OCI-LY7 (cell line): ENCODE data around the gene NFRKB. TPM values are rescaled to one million over a fixed set of nuclear protein-coding genes. Genes with fewer than 3 reads are reported as not detected.

Experiments used
- BruUV-seq: library from RNA; stranded (reverse); fragments of 400-500 nt; replicated peaks from 2 replicates; lab custom pipeline; 2021; lab: Mats Ljungman, UMichigan
- CTCF ChIA-PET: fragments of 300-600 bp; sonication (Branson Sonifier 250); formaldehyde crosslinking; loops from one replicate; lab custom pipeline; 2022; ENCODE audit warnings: antibody characterized with exemption; ENCODE audit not compliant: unreplicated experiment; lab: Charles Lee
- POLR2A ChIA-PET: fragments of 300-600 bp; sonication (Branson Sonifier 250); formaldehyde crosslinking; loops from one replicate; lab custom pipeline; 2022; ENCODE audit warnings: antibody characterized with exemption; lab: Charles Lee
- DNase-seq: peaks from one replicate; pipeline ENCODE4 v3.0.0-alpha.2; 2015; ENCODE audit warnings: low spot score
- H2AFZ ChIP-seq: fragments of 200-600 bp; sonication (generic), shearing (Covaris generic); 2 replicates; pipeline ENCODE4 v1.6.1; 2014; ENCODE audit warnings: mild to moderate bottlenecking, antibody characterized with exemption, low read length, moderate library complexity
- H3K27ac ChIP-seq: fragments of 200-600 bp; sonication (generic); 2 replicates; pipeline ENCODE4 v1.5.1; 2014; ENCODE audit warnings: mixed run types, low read depth, mild to moderate bottlenecking, moderate library complexity, low read length, inconsistent platforms; ENCODE audit not compliant: poor library complexity, severe bottlenecking
- H3K36me3 ChIP-seq: fragments of 200-600 bp; sonication (generic); 2 replicates; pipeline ENCODE4 v1.6.1; 2014; ENCODE audit warnings: mild to moderate bottlenecking, antibody characterized with exemption, low read length, moderate library complexity, mixed read lengths; ENCODE audit not compliant: insufficient read depth
- H3K4me1 ChIP-seq: fragments of 200-600 bp; sonication (generic); 2 replicates; pipeline ENCODE4 v1.5.1; 2014; ENCODE audit warnings: mild to moderate bottlenecking, low read length; ENCODE audit not compliant: insufficient read depth, poor library complexity, severe bottlenecking
- H3K4me2 ChIP-seq: fragments of 200-600 bp; sonication (generic); 2 replicates; pipeline ENCODE4 v1.6.1; 2014; ENCODE audit warnings: mild to moderate bottlenecking, low read length
- H3K4me3 ChIP-seq: fragments of 200-600 bp; sonication (generic); 2 replicates; pipeline ENCODE4 v1.5.1; 2014; ENCODE audit warnings: mild to moderate bottlenecking, low read depth, low read length; ENCODE audit not compliant: poor library complexity, severe bottlenecking
- H3K79me2 ChIP-seq: fragments of 200-600 bp; sonication (generic); 2 replicates; pipeline ENCODE4 v1.6.1; 2016; ENCODE audit warnings: low read depth, mild to moderate bottlenecking, low read length, moderate library complexity, mixed read lengths; ENCODE audit not compliant: insufficient read depth
- H3K9me2 ChIP-seq: fragments of 200-600 bp; sonication (generic); 2 replicates; pipeline ENCODE4 v1.6.1; 2016; ENCODE audit warnings: mild to moderate bottlenecking, low read length, mixed read lengths; ENCODE audit not compliant: insufficient read depth
- H3K9me3 ChIP-seq: fragments of 200-600 bp; sonication (generic); 2 replicates; pipeline ENCODE4 v1.6.1; 2014; ENCODE audit warnings: mild to moderate bottlenecking, mixed run types, low read length, mixed read lengths
- H4K20me1 ChIP-seq: fragments of 200-600 bp; sonication (generic); 2 replicates; pipeline ENCODE4 v1.6.1; 2014; ENCODE audit warnings: mild to moderate bottlenecking, antibody characterized with exemption, low read length, moderate library complexity, mixed read lengths; ENCODE audit not compliant: insufficient read depth
- EZH2phosphoT487 ChIP-seq: fragments of 200-600 bp; sonication (generic); IDR thresholded peaks from 2 replicates; pipeline ENCODE4 v1.6.1; 2018; ENCODE audit warnings: low read depth, borderline replicate concordance, mild to moderate bottlenecking, mixed run types, antibody characterized with exemption, low read length, moderate library complexity, mixed read lengths
- intact Hi-C: fragments of 100-400 bp; cut with micrococcal nuclease; formaldehyde crosslinking; loops from one replicate; pipeline ENCODE4 v1.10.0; 2022; ENCODE audit not compliant: unreplicated experiment
- total RNA-seq, 2 experiments: library from RNA; depleted of rRNA in 1 of 2; stranded (reverse); fragments of >200 nt in 1 of 2; shearing (Covaris generic) in 1 of 2; gene quantifications; 2 replicates each; pipeline ENCODE4 v1.2.3, GENCODE V29; 2014 to 2022
- TF ChIP-seq, protein P1 (sequence below): fragments of 200-600 bp; sonication (generic); conservative IDR thresholded peaks from 2 replicates; pipeline ENCODE4 v1.5.1; 2014; ENCODE audit warnings: mild to moderate bottlenecking, antibody characterized with exemption, low read length, moderate library complexity, mixed read lengths

Gene NFRKB
- total RNA-seq, 2 experiments from 2014 or later = 31.2 to 35.5 TPM

DNA sequence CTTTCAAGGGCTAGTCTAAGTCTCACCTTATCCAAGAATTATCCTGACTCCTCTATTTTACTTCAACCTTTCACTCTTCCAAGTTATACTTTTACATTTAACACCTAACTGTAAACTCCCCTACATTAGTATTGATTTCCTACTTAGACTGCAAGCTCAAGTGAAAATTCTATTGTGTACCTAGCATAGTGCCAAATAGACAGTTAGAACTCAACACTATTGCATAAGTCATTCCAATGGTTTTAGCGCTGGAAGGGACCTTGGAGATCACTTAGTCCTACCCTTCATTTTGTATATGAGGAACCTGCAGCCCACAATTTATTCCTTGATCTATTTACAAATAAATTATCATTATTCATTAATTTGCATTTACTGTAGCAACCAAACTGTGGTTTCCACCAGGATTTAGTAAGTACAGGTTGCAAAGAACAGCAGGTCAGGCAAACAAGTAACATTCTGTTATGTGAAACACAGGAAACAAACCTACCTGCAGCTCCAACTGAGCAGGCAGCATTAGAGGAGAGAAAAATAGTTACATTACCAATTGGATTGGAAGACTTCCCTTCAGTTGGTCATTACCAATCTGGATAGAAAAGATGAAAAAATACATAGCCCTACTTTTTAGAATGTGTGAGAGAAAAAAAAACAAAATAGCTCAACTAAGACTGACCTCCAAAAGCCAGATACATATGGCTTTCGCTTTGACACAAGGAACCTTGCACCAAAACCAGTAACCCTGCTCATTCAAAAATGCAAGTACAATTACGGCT, 33.7 kb upstream of the NFRKB start:
- TF ChIP-seq, protein P1, sequence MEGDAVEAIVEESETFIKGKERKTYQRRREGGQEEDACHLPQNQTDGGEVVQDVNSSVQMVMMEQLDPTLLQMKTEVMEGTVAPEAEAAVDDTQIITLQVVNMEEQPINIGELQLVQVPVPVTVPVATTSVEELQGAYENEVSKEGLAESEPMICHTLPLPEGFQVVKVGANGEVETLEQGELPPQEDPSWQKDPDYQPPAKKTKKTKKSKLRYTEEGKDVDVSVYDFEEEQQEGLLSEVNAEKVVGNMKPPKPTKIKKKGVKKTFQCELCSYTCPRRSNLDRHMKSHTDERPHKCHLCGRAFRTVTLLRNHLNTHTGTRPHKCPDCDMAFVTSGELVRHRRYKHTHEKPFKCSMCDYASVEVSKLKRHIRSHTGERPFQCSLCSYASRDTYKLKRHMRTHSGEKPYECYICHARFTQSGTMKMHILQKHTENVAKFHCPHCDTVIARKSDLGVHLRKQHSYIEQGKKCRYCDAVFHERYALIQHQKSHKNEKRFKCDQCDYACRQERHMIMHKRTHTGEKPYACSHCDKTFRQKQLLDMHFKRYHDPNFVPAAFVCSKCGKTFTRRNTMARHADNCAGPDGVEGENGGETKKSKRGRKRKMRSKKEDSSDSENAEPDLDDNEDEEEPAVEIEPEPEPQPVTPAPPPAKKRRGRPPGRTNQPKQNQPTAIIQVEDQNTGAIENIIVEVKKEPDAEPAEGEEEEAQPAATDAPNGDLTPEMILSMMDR = no peak
- no peak for TF ChIP-seq EZH2phosphoT487
- Histone ChIP-seq H3K4me3 (no peak overlapping the region), H3K9me2 (no peaks in the 10 kb centered on the region), H3K9me3 (no peaks in the 10 kb centered on the region), H2AFZ (no peak overlapping the region), H3K27ac (no peak overlapping the region), H3K79me2 (no peaks in the 10 kb centered on the region), H3K4me1 (peaks cover 8% of the 10 kb centered on the region), H3K4me2 (no peak overlapping the region), H4K20me1 (no peaks in the 10 kb centered on the region), H3K36me3 (peaks cover 96% of the 10 kb centered on the region)
- DNase-seq = no peak
- intact Hi-C loops = no loop called here
- ChIA-PET POLR2A (interaction anchor here (0.6 to 2.0 kb wide), 5 partner anchors 11 to 230 kb away, joined by 3 to 7 read pairs (median 4); no protein-coding TSS in a partner anchor), CTCF (interaction anchor here (1.5 kb wide), 1 partner anchor 11 kb away, joined by 3 read pairs; no protein-coding TSS in a partner anchor)
- no TSS peak for BruUV-seq

- Histone ChIP-seq H3K36me3 (peaks cover 99% of the 10 kb centered on the region), H2AFZ (no peak overlapping the region), H3K9me3 (no peaks in the 10 kb centered on the region), H3K4me3 (no peak overlapping the region), H3K27ac (no peak overlapping the region), H3K79me2 (no peaks in the 10 kb centered on the region), H3K4me2 (no peak overlapping the region), H3K9me2 (no peaks in the 10 kb centered on the region), H3K4me1 (peaks cover 20% of the 10 kb centered on the region), H4K20me1 (no peaks in the 10 kb centered on the region; the same call in 1 of the 2 replicates)
- no TSS peak for BruUV-seq
- ChIA-PET CTCF (interaction anchor here (0.8 to 1.7 kb wide), 2 partner anchors 24 to 214 kb away, joined by 3 to 7 read pairs; no protein-coding TSS in a partner anchor), POLR2A (interaction anchor here (0.6 kb wide), 2 partner anchors 13 to 80 kb away, joined by 3 to 6 read pairs; partner anchors contain the start of gene PRDM10)
- DNase-seq = no peak
- intact Hi-C loops = loop anchor here (1.0 to 2.0 kb wide), 5 partner anchors 25 to 210 kb away; no protein-coding TSS in a partner anchor
- no peak for TF ChIP-seq EZH2phosphoT487
- TF ChIP-seq, protein P1 = no peak
These were observed 27.3 kb upstream of the NFRKB start for GRCh38 chr11:129922674-129923073.
